K562 (cell line): ENCODE measurements around the gene CACTIN. TPM values are rescaled to one million over a fixed set of nuclear protein-coding genes. Genes with fewer than 3 reads are reported as not detected.
A peak's percentile ranks its signal among the peaks of the same experiment; 100 is the strongest.

Experiments
- ATAC-seq: fragments of 200-7000 bp; cut with Tn5 transposase; 3 replicates; pipeline ENCODE4 v1.9.1; 2020; ENCODE audit warnings: moderate library complexity
- BruUV-seq: library from RNA; stranded (reverse); fragments of 400-500 nt; replicated peaks from 2 replicates; lab custom pipeline; 2021; lab: Mats Ljungman, UMichigan
- CTCF ChIA-PET: fragments of 300-600 bp; formaldehyde crosslinking; extraction: SDS; loops from one replicate; lab custom pipeline; 2021; ENCODE audit warnings: low intra/inter-chr PET ratio; lab: Yijun Ruan, JAX
- POLR2A ChIA-PET: fragments of 300-600, 350-650 bp; sonication (Branson Sonifier 250); formaldehyde crosslinking; extraction: SDS; loops from one replicate; lab custom pipeline; 2021; ENCODE audit warnings: antibody characterized with exemption, inconsistent platforms; lab: Yijun Ruan, JAX
- DNase-seq, 4 experiments: peaks; one replicate each; pipeline versions ENCODE4 v3.0.0 to v3.0.0-alpha.2; 2011 to 2018; ENCODE audit warnings: low spot score in 3 of 4, mixed read lengths in 3 of 4; ENCODE audit errors: extremely low read depth in 1 of 4
- FAIRE-seq: peaks from 2 replicates; lab custom pipeline; 2011; peaks lifted over from hg19 to GRCh38; lab: Jason Lieb, UNC
- H2AFZ ChIP-seq: 2 replicates; pipeline ENCODE4 v1.6.0; 2011; ENCODE audit warnings: low read depth, low read length, control low read depth, inconsistent platforms
- H3K27ac ChIP-seq: fragments of 200-600 bp; 3 replicates; pipeline ENCODE4 v1.8.0; 2011; ENCODE audit warnings: low read depth, mild to moderate bottlenecking, control low read depth, inconsistent platforms, low read length, moderate library complexity, mixed read lengths; ENCODE audit errors: extremely low read depth
- H3K27me3 ChIP-seq, 2 experiments: fragments of 300-600 bp in 1 of 2; 2 replicates in 1 of 2; 3 replicates in 1 of 2; pipeline versions ENCODE4 v1.6.0 to v1.8.0; 2011; ENCODE audit warnings: inconsistent platforms in 2 of 2, low read length in 2 of 2, mild to moderate bottlenecking in 1 of 2, mixed read lengths in 1 of 2, moderate library complexity in 1 of 2; ENCODE audit not compliant: control insufficient read depth in 2 of 2, insufficient read depth in 2 of 2
- H3K36me3 ChIP-seq: fragments of 300-600 bp; 3 replicates; pipeline ENCODE4 v1.8.0; 2011; ENCODE audit warnings: mild to moderate bottlenecking, low read length, inconsistent platforms; ENCODE audit not compliant: control insufficient read depth, insufficient read depth
- H3K4me1 ChIP-seq, 2 experiments: fragments of 200-600 bp in 1 of 2; replicated peaks in 1 of 2; 2 replicates in 1 of 2; 3 replicates in 1 of 2; pipeline versions ENCODE4 v1.5.1 to v1.8.0; 2011; ENCODE audit warnings: inconsistent platforms in 2 of 2, low read length in 2 of 2, mild to moderate bottlenecking in 1 of 2, mixed read lengths in 1 of 2, moderate library complexity in 1 of 2; ENCODE audit not compliant: control insufficient read depth in 2 of 2, insufficient read depth in 2 of 2
- H3K4me2 ChIP-seq: 2 replicates; pipeline ENCODE4 v1.6.1; 2011; ENCODE audit warnings: low read length, control low read depth, inconsistent platforms, mixed read lengths; ENCODE audit not compliant: insufficient read depth
- H3K4me3 ChIP-seq: fragments of 200-600 bp; sonication (generic), shearing (Covaris generic); 2 replicates; pipeline ENCODE4 v1.5.1; 2016; ENCODE audit warnings: control low read depth, inconsistent platforms
- H3K79me2 ChIP-seq: fragments of 200-600 bp; 3 replicates; pipeline ENCODE4 v1.8.0; 2011; ENCODE audit warnings: low read length, inconsistent platforms; ENCODE audit not compliant: control insufficient read depth, insufficient read depth
- H3K9ac ChIP-seq, 2 experiments: 2 replicates each; pipeline versions ENCODE4 v1.6.0 to v1.6.1; 2011; ENCODE audit warnings: low read depth in 2 of 2, low read length in 2 of 2, control low read depth in 1 of 2, inconsistent platforms in 1 of 2, mild to moderate bottlenecking in 1 of 2, mixed read lengths in 1 of 2; ENCODE audit not compliant: insufficient read depth in 1 of 2
- H3K9me1 ChIP-seq: one replicate; pipeline ENCODE4 v1.6.0; 2011; ENCODE audit warnings: inconsistent platforms, mild to moderate bottlenecking, low read length, moderate library complexity; ENCODE audit not compliant: control insufficient read depth, insufficient read depth
- H3K9me3 ChIP-seq: replicated peaks from 2 replicates; pipeline ENCODE4 v1.5.1; 2011; ENCODE audit warnings: low read depth, low read length, inconsistent platforms; ENCODE audit not compliant: control insufficient read depth, insufficient read depth
- H4K20me1 ChIP-seq: replicated peaks from 2 replicates; pipeline ENCODE4 v1.6.1; 2011; ENCODE audit warnings: low read length, inconsistent platforms, mixed read lengths; ENCODE audit not compliant: control insufficient read depth, insufficient read depth
- BCOR ChIP-seq: fragments of 450-650 bp; IDR thresholded peaks from 2 replicates; pipeline ENCODE4 v1.6.1; 2016
- ETS2 ChIP-seq: IDR thresholded peaks from 2 replicates; pipeline ENCODE4 v1.6.1; 2016; ENCODE audit warnings: borderline replicate concordance, missing genetic modification characterization, mild to moderate bottlenecking, moderate library complexity, missing compliant biosample characterization; ENCODE audit not compliant: poor library complexity, severe bottlenecking
- MAFF ChIP-seq: IDR thresholded peaks from 2 replicates; pipeline ENCODE4 v1.6.1; 2012; ENCODE audit warnings: low read length, improper control_type of control experiment
- NFIC ChIP-seq: fragments of 450-650 bp; IDR thresholded peaks from 2 replicates; pipeline ENCODE4 v1.6.1; 2017; ENCODE audit warnings: mild to moderate bottlenecking, inconsistent platforms
- POLR2G ChIP-seq: fragments of 200-400 bp; formaldehyde crosslinking; IDR thresholded peaks from 2 replicates; pipeline ENCODE4 v1.6.1; 2017; ENCODE audit warnings: low read depth, mild to moderate bottlenecking, antibody characterized with exemption, low read length, moderate library complexity
- SAFB2 ChIP-seq: fragments of 200-400 bp; formaldehyde crosslinking; IDR thresholded peaks from 2 replicates; pipeline ENCODE4 v1.6.1; 2018; ENCODE audit warnings: borderline replicate concordance, low read length, low read depth, moderate library complexity; ENCODE audit not compliant: severe bottlenecking
- SUPT5H ChIP-seq: fragments of 450-650 bp; IDR thresholded peaks from 2 replicates; pipeline ENCODE4 v1.6.1; 2016
- ZNF239 ChIP-seq: fragments of 250-450 bp; sonication (Bioruptor Pico); IDR thresholded peaks from 2 replicates; pipeline ENCODE4 v1.4.0; 2020; ENCODE audit warnings: mild to moderate bottlenecking
- ZNF79 ChIP-seq: fragments of 250-450 bp; sonication (Bioruptor Pico); IDR thresholded peaks from 2 replicates; pipeline ENCODE4 v1.4.0; 2020; ENCODE audit warnings: low read depth, mild to moderate bottlenecking, moderate library complexity
- WGBS: fragments of 100-300 bp; shearing (Covaris generic); methylation state at CpG from one replicate; pipeline ENCODE4 v1.1.6; 2016; ENCODE audit warnings: low coverage, mixed read lengths; ENCODE audit not compliant: insufficient coverage; ENCODE audit errors: missing lambda C conversion rate; 5-methylcytosine and 5-hydroxymethylcytosine counted together
- in situ Hi-C: fragments of 300-500 bp; cut with MboI; formaldehyde crosslinking; loops from 4 replicates; pipeline ENCODE4 v1.15.0; 2018; ENCODE audit warnings: inconsistent platforms, mixed read lengths
- intact Hi-C: fragments of 100-400 bp; cut with micrococcal nuclease; formaldehyde crosslinking; loops from 2 replicates; pipeline ENCODE4 v1.14.2; 2022
- polyA plus RNA-seq, 8 experiments: library from polyadenylated mRNA; depleted of rRNA in 4 of 8; stranded (reverse) in 5 of 8; unstranded in 3 of 8; fragments of >200 nt; fragmentation: Nextera tagmentation in 2 of 8; fragmentation: Illumina TruSeq in 1 of 8; extraction: Ambion mirVana in 2 of 8; extraction: Trizol in 1 of 8; gene quantifications; 2 replicates each; pipeline versions ENCODE4 v1.2.1 to v1.2.3, GENCODE V29; 2011 to 2014; ENCODE audit warnings: inconsistent platforms in 1 of 8, missing spikeins in 1 of 8
- total RNA-seq, 7 experiments: library from RNA; depleted of rRNA in 6 of 7; stranded (reverse); fragments of >200 nt in 6 of 7; fragmentation: Illumina TruSeq in 2 of 7; extraction: Trizol in 2 of 7; gene quantifications; 2 replicates each; pipeline versions ENCODE4 v1.2.1 to v1.2.3, GENCODE V29; 2011 to 2021; ENCODE audit warnings: low replicate concordance in 1 of 7
- TF ChIP-seq, protein P1 (sequence below): conservative IDR thresholded peaks from 2 replicates; pipeline ENCODE4 v1.6.1; 2011; ENCODE audit warnings: low read depth, mild to moderate bottlenecking, low read length; ENCODE audit not compliant: control insufficient read depth
- TF ChIP-seq, protein P2 (sequence below): fragments of 450-650 bp; formaldehyde crosslinking; IDR thresholded peaks from 2 replicates; pipeline ENCODE4 v1.4.0; 2020; ENCODE audit warnings: mild to moderate bottlenecking, mixed read lengths
- TF ChIP-seq, protein P3 (sequence below): sonication (generic); formaldehyde crosslinking; IDR thresholded peaks from 2 replicates; pipeline ENCODE4 v1.8.0; 2023; ENCODE audit warnings: mild to moderate bottlenecking, missing genetic modification reagents
- TF ChIP-seq, protein P4 (sequence below): sonication (generic); formaldehyde crosslinking; IDR thresholded peaks from 2 replicates; pipeline ENCODE4 v1.9.0; 2022; ENCODE audit warnings: mild to moderate bottlenecking, missing genetic modification reagents
- TF ChIP-seq, protein P5 (sequence below): fragments of 250-450 bp; sonication (Bioruptor Pico); IDR thresholded peaks from 2 replicates; pipeline ENCODE4 v1.4.0; 2020; ENCODE audit warnings: mild to moderate bottlenecking, moderate library complexity

CACTIN gene
- total and polyA plus RNA-seq, 9 of the 15 experiments (the other 6 are each of a cell fraction or from before 2014, with no cell fraction given), result 0.15 to 49.2 (median 15.0) TPM

DNA sequence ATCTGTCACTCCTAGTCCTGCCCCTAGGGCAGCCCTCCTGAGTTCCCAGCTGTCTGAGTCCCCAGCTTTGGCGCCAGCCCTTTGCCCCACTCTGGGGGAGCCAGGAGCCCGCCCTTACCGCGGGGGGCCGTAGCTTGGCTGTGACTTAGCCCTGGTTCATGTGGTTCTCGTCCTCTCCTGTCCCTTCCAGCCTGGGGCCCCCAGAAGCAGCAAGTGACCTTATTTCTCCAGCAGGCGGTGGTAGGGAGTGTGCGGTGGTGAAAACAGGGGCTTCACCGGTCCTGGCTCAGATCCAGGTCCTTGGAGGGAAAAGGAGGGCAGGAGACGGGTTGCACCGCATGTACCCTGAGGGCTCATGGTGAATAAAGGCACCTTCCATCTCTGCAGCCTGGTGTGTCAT, 33.4 kb downstream of the CACTIN start:
- WGBS, result 77% methylated on average over 6 of the region's 11 CpGs
- FAIRE-seq (no peak), DNase-seq (no peak), ATAC-seq (no peak)
- Histone ChIP-seq H2AFZ (no peak overlapping the region), H3K9ac (no peak overlapping the region), H3K4me1 (peaks cover 0 to 14% of the 10 kb centered on the region in 2 experiments; a peak in 1 of 5 replicates), H3K9me1 (no peaks in the 10 kb centered on the region), H3K4me2 (no peak overlapping the region), H3K27me3 (no peaks in the 10 kb centered on the region), H3K79me2 (no peaks in the 10 kb centered on the region), H3K36me3 (peaks cover 6% of the 10 kb centered on the region; the same call in 1 of the 3 replicates), H3K27ac (no peak overlapping the region), H3K4me3 (no peak overlapping the region), H3K9me3 (peaks cover 14% of the 10 kb centered on the region), H4K20me1 (no peaks in the 10 kb centered on the region)
- POLR2A ChIA-PET, result interaction anchor here (0.8 to 3.1 kb wide), 3 partner anchors 8 to 15 kb away, joined by 3 to 29 read pairs (median 6); partner anchors contain the start of genes GIPC3 and TBXA2R
- intact Hi-C loops, result no loop called here
- in situ Hi-C loops, result no loop called here
- CTCF ChIA-PET, result no interaction called here
- no TSS peak for BruUV-seq
- TF ChIP-seq ZNF79 (CRISPR knock-in tag) (no peak), ETS2 (no peak), SAFB2 (no peak), ZNF239 (CRISPR knock-in tag) (no peak), POLR2G (peak; percentile 69), SUPT5H (0 out of 2 replicates have a peak, but pooled peaks have one; percentile 27), MAFF (no peak), NFIC (peak; percentile 74), BCOR (no peak)
- TF ChIP-seq, protein P1, sequence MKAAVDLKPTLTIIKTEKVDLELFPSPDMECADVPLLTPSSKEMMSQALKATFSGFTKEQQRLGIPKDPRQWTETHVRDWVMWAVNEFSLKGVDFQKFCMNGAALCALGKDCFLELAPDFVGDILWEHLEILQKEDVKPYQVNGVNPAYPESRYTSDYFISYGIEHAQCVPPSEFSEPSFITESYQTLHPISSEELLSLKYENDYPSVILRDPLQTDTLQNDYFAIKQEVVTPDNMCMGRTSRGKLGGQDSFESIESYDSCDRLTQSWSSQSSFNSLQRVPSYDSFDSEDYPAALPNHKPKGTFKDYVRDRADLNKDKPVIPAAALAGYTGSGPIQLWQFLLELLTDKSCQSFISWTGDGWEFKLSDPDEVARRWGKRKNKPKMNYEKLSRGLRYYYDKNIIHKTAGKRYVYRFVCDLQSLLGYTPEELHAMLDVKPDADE, result no peak
- TF ChIP-seq, protein P2, sequence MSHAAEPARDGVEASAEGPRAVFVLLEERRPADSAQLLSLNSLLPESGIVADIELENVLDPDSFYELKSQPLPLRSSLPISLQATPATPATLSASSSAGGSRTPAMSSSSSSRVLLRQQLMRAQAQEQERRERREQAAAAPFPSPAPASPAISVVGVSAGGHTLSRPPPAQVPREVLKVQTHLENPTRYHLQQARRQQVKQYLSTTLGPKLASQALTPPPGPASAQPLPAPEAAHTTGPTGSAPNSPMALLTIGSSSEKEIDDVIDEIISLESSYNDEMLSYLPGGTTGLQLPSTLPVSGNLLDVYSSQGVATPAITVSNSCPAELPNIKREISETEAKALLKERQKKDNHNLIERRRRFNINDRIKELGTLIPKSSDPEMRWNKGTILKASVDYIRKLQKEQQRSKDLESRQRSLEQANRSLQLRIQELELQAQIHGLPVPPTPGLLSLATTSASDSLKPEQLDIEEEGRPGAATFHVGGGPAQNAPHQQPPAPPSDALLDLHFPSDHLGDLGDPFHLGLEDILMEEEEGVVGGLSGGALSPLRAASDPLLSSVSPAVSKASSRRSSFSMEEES (CRISPR knock-in tag), result no peak
- TF ChIP-seq, protein P3, sequence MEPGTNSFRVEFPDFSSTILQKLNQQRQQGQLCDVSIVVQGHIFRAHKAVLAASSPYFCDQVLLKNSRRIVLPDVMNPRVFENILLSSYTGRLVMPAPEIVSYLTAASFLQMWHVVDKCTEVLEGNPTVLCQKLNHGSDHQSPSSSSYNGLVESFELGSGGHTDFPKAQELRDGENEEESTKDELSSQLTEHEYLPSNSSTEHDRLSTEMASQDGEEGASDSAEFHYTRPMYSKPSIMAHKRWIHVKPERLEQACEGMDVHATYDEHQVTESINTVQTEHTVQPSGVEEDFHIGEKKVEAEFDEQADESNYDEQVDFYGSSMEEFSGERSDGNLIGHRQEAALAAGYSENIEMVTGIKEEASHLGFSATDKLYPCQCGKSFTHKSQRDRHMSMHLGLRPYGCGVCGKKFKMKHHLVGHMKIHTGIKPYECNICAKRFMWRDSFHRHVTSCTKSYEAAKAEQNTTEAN (CRISPR knock-in tag), result no peak
- TF ChIP-seq, protein P4, sequence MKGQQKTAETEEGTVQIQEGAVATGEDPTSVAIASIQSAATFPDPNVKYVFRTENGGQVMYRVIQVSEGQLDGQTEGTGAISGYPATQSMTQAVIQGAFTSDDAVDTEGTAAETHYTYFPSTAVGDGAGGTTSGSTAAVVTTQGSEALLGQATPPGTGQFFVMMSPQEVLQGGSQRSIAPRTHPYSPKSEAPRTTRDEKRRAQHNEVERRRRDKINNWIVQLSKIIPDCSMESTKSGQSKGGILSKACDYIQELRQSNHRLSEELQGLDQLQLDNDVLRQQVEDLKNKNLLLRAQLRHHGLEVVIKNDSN (CRISPR knock-in tag), result no peak
- TF ChIP-seq, protein P5, sequence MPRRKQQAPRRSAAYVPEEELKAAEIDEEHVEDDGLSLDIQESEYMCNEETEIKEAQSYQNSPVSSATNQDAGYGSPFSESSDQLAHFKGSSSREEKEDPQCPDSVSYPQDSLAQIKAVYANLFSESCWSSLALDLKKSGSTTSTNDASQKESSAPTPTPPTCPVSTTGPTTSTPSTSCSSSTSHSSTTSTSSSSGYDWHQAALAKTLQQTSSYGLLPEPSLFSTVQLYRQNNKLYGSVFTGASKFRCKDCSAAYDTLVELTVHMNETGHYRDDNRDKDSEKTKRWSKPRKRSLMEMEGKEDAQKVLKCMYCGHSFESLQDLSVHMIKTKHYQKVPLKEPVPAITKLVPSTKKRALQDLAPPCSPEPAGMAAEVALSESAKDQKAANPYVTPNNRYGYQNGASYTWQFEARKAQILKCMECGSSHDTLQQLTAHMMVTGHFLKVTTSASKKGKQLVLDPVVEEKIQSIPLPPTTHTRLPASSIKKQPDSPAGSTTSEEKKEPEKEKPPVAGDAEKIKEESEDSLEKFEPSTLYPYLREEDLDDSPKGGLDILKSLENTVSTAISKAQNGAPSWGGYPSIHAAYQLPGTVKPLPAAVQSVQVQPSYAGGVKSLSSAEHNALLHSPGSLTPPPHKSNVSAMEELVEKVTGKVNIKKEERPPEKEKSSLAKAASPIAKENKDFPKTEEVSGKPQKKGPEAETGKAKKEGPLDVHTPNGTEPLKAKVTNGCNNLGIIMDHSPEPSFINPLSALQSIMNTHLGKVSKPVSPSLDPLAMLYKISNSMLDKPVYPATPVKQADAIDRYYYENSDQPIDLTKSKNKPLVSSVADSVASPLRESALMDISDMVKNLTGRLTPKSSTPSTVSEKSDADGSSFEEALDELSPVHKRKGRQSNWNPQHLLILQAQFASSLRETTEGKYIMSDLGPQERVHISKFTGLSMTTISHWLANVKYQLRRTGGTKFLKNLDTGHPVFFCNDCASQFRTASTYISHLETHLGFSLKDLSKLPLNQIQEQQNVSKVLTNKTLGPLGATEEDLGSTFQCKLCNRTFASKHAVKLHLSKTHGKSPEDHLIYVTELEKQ (CRISPR knock-in tag), result no peak
